Measurements from ENCODE around the gene KCNQ2.

The KCNQ2 gene

DNA sequence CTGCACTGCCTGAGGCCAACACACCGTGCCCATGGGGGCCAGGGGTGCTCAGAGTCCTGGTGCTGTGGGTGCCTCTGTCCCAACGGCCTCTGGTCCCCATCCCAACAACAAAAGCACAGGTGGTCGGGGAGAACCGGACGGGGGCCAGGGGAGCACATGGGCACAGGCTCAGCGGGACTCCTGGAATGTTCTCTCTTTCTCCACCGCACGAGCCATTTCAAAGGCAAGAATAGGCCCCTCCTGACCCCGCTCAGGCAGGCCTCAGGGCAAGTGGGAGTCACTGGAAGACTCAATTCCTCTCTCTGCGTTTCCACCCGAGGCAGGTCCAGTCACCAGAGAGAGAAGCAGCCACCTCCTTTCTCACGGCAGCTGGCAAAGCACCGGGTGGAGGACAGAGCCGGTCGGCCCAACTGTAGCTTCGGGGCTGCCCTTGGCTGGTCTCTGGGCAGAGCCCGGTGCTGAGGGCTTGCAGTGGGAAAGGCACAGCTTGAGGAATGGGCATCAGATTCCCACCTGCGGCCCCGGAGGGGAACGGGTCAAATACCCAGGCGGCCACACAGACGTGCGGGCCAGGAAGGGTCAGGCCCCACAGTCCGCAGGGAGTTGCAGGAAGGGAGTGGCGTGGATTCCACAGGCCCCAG is 55.2 kb downstream of the KCNQ2 start:
- DNase-seq (ENCODE audit: low spot score): no peak

DNA sequence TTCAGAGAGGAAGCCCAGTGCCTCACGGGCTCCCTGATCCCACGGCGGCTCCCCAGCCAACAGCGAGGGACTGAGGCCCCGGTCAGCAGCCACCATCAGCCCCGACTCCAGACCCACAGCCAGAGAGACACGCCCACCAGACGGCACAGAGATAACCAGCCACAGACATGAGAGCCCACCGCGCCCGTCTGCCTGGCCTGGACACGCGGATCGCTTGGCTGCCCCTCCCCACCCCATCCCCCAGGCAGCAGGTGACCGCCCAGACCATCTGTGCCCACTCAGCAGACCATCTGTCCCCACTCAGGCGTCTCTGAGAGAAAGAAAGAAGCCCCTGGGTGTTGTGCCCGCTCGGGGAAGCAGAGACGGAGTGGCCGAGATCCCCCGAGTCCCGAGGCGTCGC is 55.8 kb downstream of the KCNQ2 start:
- no peak for DNase-seq (ENCODE audit: low spot score)

DNA sequence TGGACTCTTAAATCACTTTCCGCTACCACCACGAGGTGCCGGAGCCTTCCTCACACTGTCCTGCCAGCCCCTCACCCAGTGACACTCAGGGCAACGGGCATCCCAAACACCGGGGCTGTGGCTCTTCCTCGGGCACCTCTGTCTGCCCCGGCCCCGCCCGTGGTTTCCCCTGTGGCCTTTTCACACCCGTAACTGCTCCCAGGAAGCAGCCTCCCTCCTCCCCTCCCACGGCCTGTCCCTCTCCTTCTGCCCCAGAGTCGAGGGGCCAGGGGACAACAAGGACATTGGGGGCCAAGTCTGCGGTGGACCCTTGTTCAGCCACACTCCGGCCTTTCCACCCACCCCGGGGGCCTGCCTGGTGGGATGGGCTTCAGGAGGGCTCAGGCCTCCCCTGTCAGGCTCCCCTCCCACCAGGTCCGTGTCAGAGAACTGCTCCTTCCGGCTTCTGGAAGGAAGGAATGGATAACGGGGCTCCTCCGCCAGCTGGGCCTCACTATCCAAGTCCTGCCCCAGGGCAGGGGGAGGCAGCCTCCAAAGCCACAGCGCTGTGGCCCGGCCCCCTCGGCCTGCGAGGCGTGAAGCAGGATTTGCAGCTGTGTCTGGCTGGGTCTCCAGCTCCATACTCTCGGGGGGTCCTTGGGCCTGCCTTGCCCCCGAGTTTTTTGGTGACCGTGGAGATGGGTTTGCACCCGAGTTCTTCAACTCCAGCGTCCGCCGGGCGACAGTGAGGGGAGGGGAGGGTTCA is 56.6 kb downstream of the KCNQ2 start:
- no peak for DNase-seq (ENCODE audit: low spot score)

DNA sequence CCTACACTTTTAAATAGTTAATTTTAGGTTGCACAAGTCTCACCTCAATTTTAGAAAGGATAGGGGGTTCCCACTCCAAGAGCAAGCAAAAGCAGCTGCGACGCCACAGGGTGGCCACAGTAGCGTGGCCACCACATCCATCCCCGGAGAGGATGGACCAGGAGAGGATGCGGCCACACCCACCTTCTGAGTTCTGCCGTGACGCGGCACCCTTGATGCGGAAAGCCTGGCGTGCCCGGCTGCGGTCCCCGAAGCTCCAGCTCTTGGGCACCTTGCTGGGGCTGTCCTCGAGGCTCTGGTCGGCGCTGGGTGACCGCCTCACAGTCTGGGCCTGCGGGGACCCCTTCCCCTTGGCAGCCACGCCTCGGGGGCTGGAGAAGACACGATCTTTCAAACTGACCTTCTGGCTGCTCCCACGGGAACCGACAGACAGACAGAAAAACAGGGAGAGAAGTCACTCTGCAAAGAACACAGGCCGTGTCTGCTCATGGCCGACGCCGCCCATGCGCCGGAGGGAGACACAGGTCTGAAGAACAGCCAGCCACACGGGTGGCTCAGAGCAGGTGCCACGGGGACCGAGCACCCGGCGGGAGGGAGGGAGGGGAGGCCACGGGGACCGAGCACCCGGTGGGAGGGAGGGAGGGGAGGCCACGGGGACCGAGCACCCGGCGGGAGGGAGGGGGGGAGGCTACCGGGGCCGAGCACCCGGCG is 57.6 kb downstream of the KCNQ2 start:
- DNase-seq (ENCODE audit: low spot score): no peak

DNA sequence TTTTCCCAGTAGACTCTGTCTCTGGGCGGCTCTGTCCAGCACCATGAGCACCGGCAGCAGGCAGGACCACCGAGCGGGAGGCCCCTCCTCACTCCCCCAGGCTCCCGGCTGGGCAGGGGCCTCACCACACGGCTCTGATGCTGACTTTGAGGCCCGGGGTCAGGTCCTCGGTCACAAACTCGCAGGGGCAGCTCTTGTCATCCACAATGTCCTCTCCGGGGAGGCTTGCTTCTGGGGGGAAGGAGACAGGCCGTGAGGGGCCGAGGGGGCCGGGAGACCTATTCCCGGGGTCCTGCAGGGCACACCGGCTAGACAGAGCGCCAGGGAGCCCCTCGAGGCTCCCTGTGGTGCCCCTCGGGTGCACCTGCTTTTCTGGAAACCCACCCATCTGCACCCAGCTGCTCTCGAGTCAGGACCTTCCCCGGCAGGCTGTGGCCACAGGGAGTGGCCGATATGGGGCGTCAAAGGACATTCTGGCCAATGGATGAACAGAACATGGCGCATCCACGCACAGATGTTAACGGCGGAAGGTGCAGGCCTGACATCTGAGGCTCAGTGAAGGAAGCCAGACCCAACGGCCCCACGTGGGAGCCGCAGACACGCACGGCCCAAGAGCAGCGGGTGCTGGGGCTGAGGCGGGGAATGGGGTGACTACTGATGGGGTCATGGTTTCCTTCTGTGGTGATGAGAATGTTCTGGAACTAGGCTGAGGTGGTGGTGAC is 58.3 kb downstream of the KCNQ2 start:
- DNase-seq (ENCODE audit: low spot score): no peak

DNA sequence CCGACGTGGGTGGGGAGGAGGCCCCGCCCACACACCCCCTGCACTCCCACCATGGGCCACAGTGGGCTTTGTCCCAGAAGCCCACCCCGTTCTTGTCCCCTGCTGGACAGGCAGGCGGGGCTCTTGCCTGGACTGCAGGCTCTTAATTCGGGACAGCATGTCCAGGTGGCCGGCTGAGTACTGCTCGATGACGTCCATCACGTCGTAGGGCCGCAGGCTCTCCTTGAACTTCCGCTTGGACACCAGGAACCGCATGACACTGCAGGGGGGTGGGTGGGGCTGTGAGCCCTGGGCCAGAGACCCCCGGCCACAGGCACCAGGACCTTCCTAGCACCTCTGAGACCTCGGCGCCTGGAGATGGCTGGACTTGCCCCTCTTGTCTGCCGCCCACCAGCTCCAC is 59.1 kb downstream of the KCNQ2 start:
- no peak for DNase-seq (ENCODE audit: low spot score)

DNA sequence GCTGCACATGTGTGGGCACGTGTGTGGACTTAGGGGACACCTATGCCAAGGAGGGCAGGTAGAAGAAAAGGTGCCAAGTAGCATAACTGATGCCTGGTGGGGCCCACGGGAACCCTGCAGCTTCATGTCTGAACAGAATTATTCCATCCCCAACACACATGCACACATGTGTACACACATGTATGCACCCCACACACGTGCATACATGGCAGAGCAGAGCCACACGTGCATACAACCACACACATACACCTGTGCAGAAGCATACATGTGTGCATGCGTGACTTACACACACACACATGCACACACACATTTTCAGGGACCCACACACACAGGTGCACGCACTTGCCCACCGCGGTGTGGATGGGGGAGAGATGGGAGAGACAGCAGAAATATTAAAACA is 59.6 kb downstream of the KCNQ2 start:
- DNase-seq (ENCODE audit: low spot score): no peak

DNA sequence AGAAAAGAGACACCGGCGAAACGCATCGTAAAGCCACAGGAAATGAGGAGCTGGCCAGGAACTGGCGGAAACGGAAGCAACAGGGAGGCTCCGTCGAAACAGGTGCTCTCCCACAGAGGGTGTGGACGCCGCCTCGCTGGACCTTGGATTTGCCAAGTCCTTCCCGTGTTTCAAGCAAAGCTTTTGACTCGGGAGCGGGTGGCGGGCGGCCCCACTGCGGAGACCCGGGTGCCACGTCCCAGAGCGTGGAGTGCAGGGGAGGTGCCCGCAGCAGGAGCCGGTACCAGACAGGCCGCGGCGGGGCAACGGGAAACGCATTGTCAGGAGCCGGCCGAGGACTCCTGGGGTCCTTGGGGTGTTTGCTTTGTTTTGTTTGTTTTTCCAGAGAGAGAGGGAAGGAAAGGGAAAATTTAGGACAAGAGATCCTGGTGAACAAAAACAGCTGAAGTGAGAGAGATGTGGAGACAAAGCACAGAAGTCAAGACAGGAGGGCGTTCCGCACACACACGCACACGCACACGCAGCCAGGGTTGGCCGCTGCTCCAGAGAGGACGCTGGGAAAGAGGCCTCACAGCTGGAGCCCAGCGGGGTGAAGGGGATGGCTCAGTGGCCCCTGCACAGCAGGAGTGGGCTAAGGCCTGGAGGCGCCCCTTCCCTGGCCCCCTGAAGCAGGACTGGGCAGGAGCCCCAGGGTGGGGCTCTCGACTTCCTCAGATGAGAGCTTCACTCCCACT is 60.4 kb downstream of the KCNQ2 start:
- no peak for DNase-seq (ENCODE audit: low spot score)

DNA sequence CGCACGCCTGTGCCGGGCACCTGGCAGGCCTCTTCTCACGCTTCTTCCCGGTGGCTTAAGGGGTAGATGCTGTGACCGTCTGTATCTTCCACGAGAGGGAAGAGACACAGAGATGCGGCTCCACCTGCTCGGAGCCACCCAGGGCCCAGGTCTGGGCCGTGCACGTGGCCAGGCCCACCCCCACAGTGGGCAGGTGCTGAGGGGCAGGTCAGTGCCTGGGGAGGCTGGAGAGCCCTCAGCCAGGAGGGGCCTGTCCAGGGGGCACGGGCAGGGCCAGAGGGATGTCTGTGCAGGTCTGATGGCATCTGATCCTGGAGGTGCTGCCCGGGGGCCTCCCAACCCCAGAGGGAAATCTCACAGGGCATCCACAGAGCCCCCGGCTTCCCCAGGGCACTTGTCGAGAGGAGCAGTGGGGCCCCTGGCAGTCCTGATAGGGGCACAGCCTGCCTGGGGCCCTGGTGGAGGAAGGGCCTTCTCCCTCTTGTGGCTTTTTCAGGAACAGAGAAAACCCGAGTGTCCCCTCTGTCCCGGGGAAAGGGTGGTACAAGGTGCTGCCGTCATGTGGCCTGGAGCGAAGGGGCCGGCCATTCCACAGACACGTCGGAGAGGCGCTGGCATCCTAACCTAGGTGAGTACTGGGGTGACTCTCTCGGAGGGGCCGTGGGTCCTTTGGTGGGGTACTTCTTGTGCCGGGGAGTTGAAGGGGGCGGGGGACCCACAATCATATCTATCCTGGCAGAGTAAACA is 61.1 kb downstream of the KCNQ2 start:
- no peak for DNase-seq (ENCODE audit: low spot score)

DNA sequence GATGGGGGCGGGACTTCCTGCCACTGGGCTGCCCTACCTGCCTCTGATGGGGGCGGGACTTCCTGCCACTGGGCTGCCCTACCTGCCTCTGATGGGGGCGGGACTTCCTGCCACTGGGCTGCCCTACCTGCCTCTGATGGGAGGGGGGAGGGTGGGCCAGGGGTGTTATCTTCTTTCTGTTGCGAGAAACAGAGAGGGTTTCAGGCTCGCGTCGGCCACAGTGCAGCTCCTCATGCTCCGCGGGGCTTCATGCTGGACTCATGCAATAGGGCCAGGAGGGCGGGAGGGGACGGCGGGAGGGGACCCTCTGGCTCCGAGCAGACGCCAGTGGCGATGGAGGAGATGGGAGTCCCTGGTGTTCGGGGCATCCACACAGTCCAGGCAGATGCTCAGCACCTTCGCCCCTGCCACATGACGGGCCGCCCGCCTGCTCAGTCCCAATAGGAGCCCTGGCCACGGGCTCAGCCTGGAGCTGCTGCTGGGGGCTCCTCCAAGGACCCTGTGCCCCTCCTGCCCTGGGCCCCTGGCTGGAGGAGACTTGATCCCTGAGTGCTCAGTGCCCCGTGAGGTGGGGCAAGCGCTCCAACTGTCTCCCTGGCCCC is 62.5 kb downstream of the KCNQ2 start:
- no peak for DNase-seq (ENCODE audit: low spot score)

DNA sequence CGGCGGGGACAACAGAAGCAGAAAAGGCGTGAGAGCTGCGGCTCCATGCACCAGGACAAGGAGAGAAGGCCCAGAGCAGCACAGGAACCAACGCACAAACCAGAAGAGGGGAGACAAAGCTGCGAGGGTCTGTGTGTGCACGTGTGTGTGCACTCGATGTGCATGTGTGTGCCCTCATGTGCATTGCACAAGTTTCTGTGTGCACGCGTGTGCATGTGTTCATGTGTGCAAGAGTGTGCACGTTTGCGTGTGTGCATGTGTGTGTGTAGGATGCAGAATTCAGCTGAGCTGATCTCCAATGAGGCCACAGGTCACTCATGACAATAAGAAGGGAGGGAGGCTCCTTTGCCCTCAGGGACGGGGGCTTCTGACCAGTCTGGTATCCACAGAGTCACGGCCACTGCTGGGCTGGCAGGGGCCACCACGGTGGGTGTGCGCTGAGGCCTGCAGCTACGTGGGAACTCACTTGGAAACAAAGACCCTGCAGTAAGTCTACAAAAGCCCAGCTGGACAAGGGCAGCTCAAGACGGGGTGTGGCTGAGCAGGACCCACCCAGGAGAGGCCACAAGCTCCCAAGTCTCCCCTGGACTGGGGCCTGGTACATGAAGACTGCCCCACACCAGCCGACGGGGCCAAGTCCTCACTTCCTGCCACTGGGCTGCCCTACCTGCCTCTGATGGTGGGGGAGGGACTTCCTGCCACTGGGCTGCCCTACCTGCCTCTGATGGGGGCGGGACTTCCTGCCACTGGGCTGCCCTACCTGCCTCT is 63.2 kb downstream of the KCNQ2 start:
- no peak for DNase-seq (ENCODE audit: low spot score)

DNA sequence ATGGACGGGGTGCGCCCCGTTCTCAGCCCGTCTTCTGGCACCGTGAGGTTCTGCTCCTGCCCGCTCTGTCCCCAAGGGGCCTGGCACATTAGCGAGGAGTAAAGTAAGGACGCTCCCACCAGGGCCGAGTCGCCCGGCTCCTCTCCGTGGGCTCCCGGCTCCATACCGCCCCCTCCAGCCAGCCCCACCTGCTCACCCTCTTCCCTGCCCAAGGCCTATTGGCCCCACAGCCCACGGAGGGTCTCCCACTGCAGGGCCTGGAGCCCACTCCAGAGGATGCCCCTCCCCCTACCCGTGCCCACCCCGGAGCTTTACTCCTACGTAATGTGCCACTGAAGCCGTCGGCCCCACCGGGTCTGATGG is 63.8 kb downstream of the KCNQ2 start:
- no peak for DNase-seq (ENCODE audit: low spot score)

DNA sequence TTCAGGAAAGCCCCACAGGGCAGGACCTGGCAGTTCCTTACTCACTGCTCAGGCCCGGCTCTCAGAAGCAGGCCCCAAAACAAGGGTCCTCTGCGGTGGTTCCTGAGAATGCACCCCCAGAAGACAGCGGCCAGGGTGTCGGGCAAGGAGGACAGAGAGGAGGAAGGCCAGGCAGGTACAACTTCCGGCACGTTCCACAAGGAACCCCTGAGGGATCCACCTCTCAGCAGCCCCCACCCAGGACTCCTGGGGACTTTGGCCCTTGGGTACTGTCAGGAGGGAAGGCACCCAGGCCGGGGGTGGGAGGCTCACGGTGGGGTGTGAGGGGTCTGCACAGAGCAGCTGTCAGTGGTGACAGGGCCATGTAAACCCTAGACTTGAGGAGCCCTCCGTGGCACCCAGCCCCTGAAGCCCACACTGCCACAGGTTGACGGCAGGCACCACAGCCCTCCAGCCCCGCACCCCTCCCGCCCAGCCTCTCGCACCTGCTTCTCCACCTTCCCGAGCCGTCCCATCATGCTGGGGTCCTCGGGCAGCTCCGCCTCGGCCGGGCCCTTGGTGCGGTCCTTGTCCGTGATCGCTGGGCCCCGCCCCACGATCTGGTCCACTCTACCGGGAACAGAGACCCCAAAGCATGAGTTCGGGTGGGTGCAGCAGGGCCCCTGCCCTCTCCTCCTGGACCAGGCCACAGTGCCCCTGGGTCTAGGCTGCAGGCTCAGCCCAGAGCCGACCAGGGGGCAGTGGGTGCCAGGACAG is 64.3 kb downstream of the KCNQ2 start:
- DNase-seq (ENCODE audit: low spot score): no peak

DNA sequence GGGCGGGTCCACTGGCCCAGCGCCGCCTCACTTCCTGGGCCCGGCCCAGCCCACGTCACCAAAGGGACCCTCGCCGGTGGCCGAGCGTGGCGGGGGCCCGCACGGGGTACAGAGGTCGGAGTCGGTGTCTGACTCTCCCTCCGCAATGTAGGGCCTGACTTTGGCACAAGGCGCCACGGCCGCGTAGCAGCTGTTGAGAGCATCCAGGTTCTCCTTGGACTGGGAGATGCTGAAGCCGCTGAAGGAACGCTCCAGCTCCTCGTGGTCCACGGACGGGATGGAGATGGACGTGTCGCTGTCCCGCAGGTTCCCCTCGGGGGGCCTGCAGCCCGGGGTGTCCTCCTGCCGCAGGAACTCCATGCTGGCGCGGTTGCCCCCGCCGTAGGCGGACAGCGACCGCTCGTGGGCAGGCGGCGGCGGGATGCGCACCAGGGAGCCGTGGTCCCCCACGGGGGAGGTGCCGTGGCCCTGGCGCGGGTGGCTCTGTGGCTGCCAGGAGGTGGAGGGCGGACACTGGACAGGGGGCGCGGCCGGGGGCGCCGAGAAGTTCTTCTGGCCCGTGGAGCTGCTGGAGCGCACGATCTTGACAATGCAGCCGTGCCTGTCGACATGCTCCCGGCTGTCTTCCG is 65.7 kb downstream of the KCNQ2 start:
- DNase-seq (ENCODE audit: low spot score): no peak

DNA sequence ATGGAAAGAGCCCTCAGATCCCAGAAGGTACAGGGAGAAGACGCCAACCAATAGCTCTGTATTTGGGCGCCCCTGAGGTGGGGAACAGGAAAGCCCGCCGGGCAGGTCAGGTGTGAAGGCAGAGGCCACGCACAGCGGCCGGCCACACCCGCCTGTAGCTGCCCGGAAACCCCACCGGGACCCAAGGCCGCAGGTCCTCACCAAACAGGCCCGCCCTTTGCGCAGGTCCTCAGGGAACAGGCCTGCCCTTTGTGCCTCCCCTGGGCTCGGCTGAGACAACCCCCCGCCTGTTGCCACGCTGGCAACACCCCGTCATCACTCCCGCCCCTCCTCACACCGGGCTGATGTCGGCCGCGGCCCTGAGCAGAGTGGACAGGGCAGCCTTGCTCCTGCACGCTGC is 66.4 kb downstream of the KCNQ2 start:
- no peak for DNase-seq (ENCODE audit: low spot score)

DNA sequence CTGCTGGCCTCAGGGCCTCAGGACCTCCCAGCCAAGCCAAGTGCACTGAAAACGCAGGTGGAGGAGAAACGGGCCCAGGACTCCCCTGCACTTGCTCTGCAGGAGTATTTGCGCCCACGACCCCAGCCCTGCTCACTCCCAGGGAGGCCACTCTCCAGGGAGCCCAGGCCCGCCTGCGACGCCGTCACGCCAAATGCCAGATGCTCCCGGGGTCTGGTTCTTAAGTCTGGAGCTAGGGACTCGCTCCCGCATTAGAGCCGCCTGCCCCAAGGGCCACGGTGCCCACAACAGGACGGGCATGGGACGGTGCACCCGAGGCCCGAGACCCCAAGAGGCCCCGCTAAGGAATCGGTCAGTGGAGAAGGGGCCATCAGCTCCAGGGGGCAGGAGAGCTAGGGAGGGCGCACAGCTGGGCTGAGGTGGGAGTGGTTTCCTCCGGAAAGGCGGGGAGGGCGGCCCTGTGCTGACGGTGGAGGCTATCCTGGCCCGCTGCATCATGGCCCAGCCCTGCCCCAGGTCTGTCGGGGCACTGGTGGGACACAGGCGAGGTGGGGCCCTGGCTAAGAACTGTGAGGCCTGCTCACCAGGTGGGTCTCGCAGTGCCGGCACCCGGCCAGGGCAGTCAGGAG is 67.2 kb downstream of the KCNQ2 start:
- DNase-seq (ENCODE audit: low spot score): no peak

DNA sequence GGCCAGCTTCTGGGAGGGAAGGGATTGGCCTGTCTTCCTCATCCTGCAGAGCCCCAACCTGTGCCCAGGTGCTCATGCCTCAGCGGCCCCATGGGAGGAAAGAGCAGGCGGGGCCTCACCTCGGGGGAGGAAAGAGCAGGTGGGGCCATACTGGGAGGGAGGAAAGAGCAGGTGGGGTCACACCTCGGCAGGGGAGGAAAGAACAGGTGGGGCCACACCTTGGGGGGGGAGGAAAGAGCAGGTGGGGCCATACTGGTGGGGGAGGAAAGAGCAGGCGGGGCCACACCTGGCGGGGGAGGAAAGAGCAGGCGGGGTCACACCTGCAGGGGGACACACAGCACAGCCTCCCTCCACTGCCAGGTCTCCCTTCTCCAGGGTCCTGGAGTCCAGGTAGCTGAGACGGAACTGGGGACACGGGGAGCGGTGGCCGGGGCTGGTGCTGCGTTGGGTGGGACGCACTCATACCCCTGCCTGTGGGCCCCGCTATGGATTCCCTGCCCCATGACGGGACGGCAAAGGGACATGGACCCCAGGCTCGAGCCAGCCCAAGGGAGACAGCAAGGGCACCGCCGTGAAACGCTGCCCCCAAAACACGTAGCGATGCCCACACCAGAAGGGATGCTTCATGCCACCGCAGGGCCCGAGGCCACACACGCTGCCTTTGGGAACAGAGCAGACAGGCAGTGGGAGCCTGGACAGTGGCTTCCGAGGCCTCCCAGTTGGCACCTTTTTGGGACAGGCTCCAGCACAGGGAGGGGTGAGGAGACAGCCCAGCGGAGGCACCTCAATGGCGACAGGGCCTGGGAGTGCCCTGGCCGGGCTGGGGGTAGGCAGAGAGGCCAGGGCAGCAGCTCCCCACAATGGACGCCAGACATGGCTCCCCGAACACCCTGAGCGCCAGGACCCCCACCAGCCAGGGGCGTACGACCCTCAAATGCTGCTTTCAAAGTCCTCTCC is 68.0 kb downstream of the KCNQ2 start:
- DNase-seq (ENCODE audit: low spot score): no peak

Measured in Ammon's horn (tissue), 1 donor.